H1 (cell line): Measurements from ENCODE around the gene AP2B1. TPM values are rescaled to one million over a fixed set of nuclear protein-coding genes. Genes with fewer than 3 reads are reported as not detected.

Source experiments
- EZH2 ChIP-seq: fragments of 200-600 bp; sonication (generic); IDR thresholded peaks from 2 replicates; pipeline ENCODE4 v1.7.1; 2012; ENCODE audit warnings: low read depth, mild to moderate bottlenecking, moderate library complexity, low read length, inconsistent platforms; ENCODE audit not compliant: severe bottlenecking
- TAF7 ChIP-seq: optimal IDR thresholded peaks from 2 replicates; pipeline ENCODE3; 2011; ENCODE audit warnings: low read depth, mild to moderate bottlenecking, inconsistent platforms, low read length, moderate library complexity, borderline replicate concordance
- polyA plus RNA-seq, 7 experiments: library from polyadenylated mRNA; depleted of rRNA in 3 of 7; stranded (reverse) in 5 of 7; unstranded in 2 of 7; fragments of >200 nt in 5 of 7; fragments of 200-250 nt in 2 of 7; gene quantifications; 1 replicate in 5 of 7; 2 replicates in 1 of 7; 4 replicates in 1 of 7; pipeline versions ENCODE4 v1.2.1 to v1.2.3, GENCODE V29; 2011 to 2013; ENCODE audit warnings: missing spikeins in 2 of 7, mixed read lengths in 2 of 7
- total RNA-seq: library from RNA; stranded (reverse); fragmentation: NEBNext Ultra II Directional; extraction: Animal tissue kit (Norgen Biotek cat#: 25700); gene quantifications from 2 replicates; pipeline ENCODE4 v1.2.1, GENCODE V29; 2021

AP2B1 gene
- total and polyA plus RNA-seq, 2 of the 8 experiments (the other 6 are each of a cell fraction or from before 2014, with no cell fraction given): 95.5 to 199 TPM

DNA sequence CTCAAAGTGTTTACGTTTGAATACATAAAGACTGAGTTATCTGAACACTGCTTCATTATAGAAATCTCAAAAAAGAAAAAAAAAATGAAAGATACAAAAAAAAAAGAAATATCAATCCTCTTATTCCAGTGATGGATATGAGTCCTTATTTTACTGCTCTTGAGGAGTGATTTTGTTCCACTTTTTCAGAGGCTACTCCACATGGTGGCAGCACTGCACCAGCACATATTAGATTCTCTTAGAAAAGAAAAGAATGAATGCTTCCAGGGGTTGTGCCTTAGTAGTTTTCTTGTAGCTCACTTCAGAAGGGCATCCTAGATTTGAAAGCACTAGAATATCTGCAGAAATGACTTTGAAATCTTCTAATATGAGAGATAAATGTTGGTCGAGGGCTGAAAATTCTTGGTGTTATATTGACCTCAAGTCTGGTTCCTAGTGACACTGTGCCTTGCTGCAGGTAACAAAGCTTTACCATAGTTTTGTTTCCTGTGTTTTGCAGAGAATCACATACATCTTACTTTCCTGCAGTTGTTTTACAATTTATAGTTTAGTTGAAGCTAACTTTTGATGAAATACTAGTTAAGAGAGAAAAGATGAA lies 25.9 kb downstream of the AP2B1 start (continued):
- no peak for TF ChIP-seq TAF7
- no peak for TF ChIP-seq EZH2
